ENCODE measurements around the gene BLVRA. TPM values are rescaled to one million over a fixed set of nuclear protein-coding genes. Genes with fewer than 3 reads are reported as not detected.

BLVRA gene
- total RNA-seq, 1 experiment from 2014 or later, result 40.7 TPM

GRCh38 chr7:43834463-43835251 is 76.2 kb downstream of the BLVRA start:
- no peaks in the 10 kb centered on the region for H3K27me3 ChIP-seq (ENCODE audit: insufficient read depth, low read length)
- H3K4me1 ChIP-seq (ENCODE audit: insufficient read depth, low read length), result peaks cover 4% of the 10 kb centered on the region; the same call in 1 of the 2 replicates
- no peak overlapping the region for H3K14ac ChIP-seq (ENCODE audit: insufficient read depth, low read length)
- no peak overlapping the region for H2BK20ac ChIP-seq (ENCODE audit: low read depth, low read length, poor library complexity, severe bottlenecking)
- H3K27ac ChIP-seq (ENCODE audit: insufficient read length, low read depth, low read length), result no peak overlapping the region
- H3K36me3 Mint-ChIP-seq (ENCODE audit: insufficient read depth in 1 of 3, low read depth in 3 of 3), result peaks cover 12 to 22% (median 17%) of the 10 kb centered on the region in 3 experiments
- no peak for DNase-seq
- no peak overlapping the region for H3K23ac ChIP-seq (ENCODE audit: insufficient read length, low read depth, low read length)
- H2AK5ac ChIP-seq (ENCODE audit: insufficient read length, low read length), result no peak overlapping the region
- H4K5ac ChIP-seq (ENCODE audit: insufficient read length, low read depth, low read length), result no peak overlapping the region
- no peaks in the 10 kb centered on the region for H3K27me3 Mint-ChIP-seq (ENCODE audit: low read depth)
- no peak overlapping the region for H3K56ac ChIP-seq (ENCODE audit: insufficient read length, low read depth, low read length)
- H2BK12ac ChIP-seq (ENCODE audit: insufficient read length, low read depth, low read length), result no peak overlapping the region
- H3K9me3 Mint-ChIP-seq, result peaks cover 6 to 23% of the 10 kb centered on the region in 2 experiments
- H2BK120ac ChIP-seq (ENCODE audit: low read depth, low read length, poor library complexity, severe bottlenecking), result no peak overlapping the region
- TF ChIP-seq CTCF (conservative IDR thresholded peaks at IDR 0.05), result no peak
- H3K9me3 ChIP-seq (ENCODE audit: control insufficient read depth, low read depth, low read length), result no peaks in the 10 kb centered on the region
- no peak overlapping the region for H3K4ac ChIP-seq (ENCODE audit: low read depth, low read length)
- no peak overlapping the region for H3T11ph ChIP-seq (ENCODE audit: low read length)
- no peaks in the 10 kb centered on the region for H3K23me2 ChIP-seq (ENCODE audit: insufficient read length, low read depth, low read length, poor library complexity, severe bottlenecking)
- no peak overlapping the region for H3K18ac ChIP-seq (ENCODE audit: insufficient read length, low read depth, low read length)
- H4K20me1 ChIP-seq (ENCODE audit: control insufficient read depth, insufficient read depth, insufficient read length), result no peaks in the 10 kb centered on the region
- H3K9ac ChIP-seq (ENCODE audit: extremely low read depth, insufficient read length, low read length), result no peak overlapping the region
- no peak overlapping the region for H4K91ac ChIP-seq (ENCODE audit: insufficient read length, low read depth, low read length)
- no peak overlapping the region for H2BK15ac ChIP-seq (ENCODE audit: low read depth, low read length)
- H2AFZ ChIP-seq (ENCODE audit: low read length), result no peak overlapping the region
- H2BK5ac ChIP-seq (ENCODE audit: insufficient read length, low read length), result no peak overlapping the region
- WGBS (ENCODE audit: extremely low coverage, insufficient read length, low lambda C conversion rate), result no CpG with 5 or more reads among the region's 8 CpGs
- H3K4me1 Mint-ChIP-seq, result peaks cover 0 to 9% of the 10 kb centered on the region in 2 experiments; a peak in 1 of 4 replicates
- H3K79me1 ChIP-seq (ENCODE audit: insufficient read depth, low read depth, low read length, poor library complexity, severe bottlenecking), result no peaks in the 10 kb centered on the region
- H3K4me3 Mint-ChIP-seq, result no peak overlapping the region
- H3K4me2 ChIP-seq (ENCODE audit: insufficient read depth, insufficient read length, low read length), result no peak overlapping the region
- no peaks in the 10 kb centered on the region for H3K79me2 ChIP-seq (ENCODE audit: insufficient read depth, low read length)
- H4K8ac ChIP-seq (replicated peaks; ENCODE audit: insufficient read length, low read depth, low read length), result no peak overlapping the region
- H3K27ac Mint-ChIP-seq, result no peak overlapping the region

Measured in H9 (cell line).